ENCODE measurements around the gene CLN6. TPM values are rescaled to one million over a fixed set of nuclear protein-coding genes. Genes with fewer than 3 reads are reported as not detected.
"Not testable (repeated sequence)": the region's sequence is repeated elsewhere in the genome, so short reads cannot be mapped to it uniquely, and the experiment has no call there.

Gene CLN6
- total RNA-seq, 5 donors from 2014 or later (not counting 1 experiment from before 2014, with no cell fraction given), result 15.4 to 24.0 (median 17.9) TPM

- H3K27me3 Mint-ChIP-seq, result no peaks in the 10 kb centered on the region
- no peaks in the 10 kb centered on the region for H3K9me3 ChIP-seq
- H3K4me3 ChIP-seq (ENCODE audit: control insufficient read depth in 1 of 2, extremely low read depth in 1 of 2, low read length in 1 of 2), result no peak overlapping the region
- H3K36me3 Mint-ChIP-seq, result peaks cover 5% of the 10 kb centered on the region
- no peaks in the 10 kb centered on the region for H3K27me3 ChIP-seq (replicated peaks in 1 of 2; ENCODE audit: control insufficient read depth in 2 of 2, extremely low read depth in 1 of 2, insufficient read depth in 2 of 2, low read length in 1 of 2)
- no peak for DNase-seq
- no peak overlapping the region for H3K27ac ChIP-seq (ENCODE audit: low read length)
- no peaks in the 10 kb centered on the region for H3K9me3 Mint-ChIP-seq
- no peaks in the 10 kb centered on the region for H3K4me1 ChIP-seq (ENCODE audit: control insufficient read depth in 1 of 2, extremely low read depth in 1 of 2, insufficient read depth in 2 of 2, low read length in 2 of 2)
- no peak overlapping the region for H3K27ac Mint-ChIP-seq
- WGBS (ENCODE audit: insufficient coverage), result 94% methylated on average over 3 of the region's 4 CpGs
- ATAC-seq (replicated peaks in 1 of 4), result no peak
- ChIA-PET CTCF (no interaction called here), POLR2A (no interaction called here)
- no peaks in the 10 kb centered on the region for H3K4me1 Mint-ChIP-seq
- H3K4me3 Mint-ChIP-seq, result no peak overlapping the region
- H3K36me3 ChIP-seq (ENCODE audit: control insufficient read depth in 2 of 2, extremely low read depth in 1 of 2, insufficient read depth in 1 of 2, low read length in 1 of 2), result peaks cover 0 to 6% of the 10 kb centered on the region in 2 donors
These were observed 12.2 kb downstream of the CLN6 start for GRCh38 chr15:68217341-68217740.

DNA sequence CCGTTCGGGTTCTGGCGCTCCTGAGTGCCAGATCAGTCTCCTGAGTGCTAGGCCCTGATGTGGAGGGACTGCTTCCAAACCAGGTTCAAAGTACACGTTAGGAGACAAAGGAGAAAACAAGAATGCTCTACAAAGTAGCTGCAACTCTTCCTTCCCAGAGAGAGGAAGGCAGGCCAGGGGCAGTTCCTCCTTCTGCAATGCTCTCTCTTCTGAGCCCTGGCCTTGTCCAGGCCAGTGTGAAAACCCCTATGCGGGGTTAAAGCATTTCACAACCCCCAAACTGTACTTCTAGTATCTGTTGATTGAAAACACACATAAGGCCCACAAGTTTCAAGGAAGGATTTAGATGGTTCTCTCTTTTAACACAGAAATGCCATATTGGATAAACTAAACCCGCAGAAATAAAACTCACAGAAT lies 14.7 kb downstream of the CLN6 start:
- no peak for DNase-seq
- Histone ChIP-seq H3K9me3 (no peaks in the 10 kb centered on the region), H3K27me3 (replicated peaks in 1 of 2; ENCODE audit: control insufficient read depth in 2 of 2, extremely low read depth in 1 of 2, insufficient read depth in 2 of 2, low read length in 1 of 2) (no peaks in the 10 kb centered on the region), H3K36me3 (ENCODE audit: control insufficient read depth in 2 of 2, extremely low read depth in 1 of 2, insufficient read depth in 1 of 2, low read length in 1 of 2) (peaks cover 6% of the 10 kb centered on the region in 2 donors), H3K4me1 (ENCODE audit: control insufficient read depth in 1 of 2, extremely low read depth in 1 of 2, insufficient read depth in 2 of 2, low read length in 2 of 2) (peaks cover under 1 to 13% of the 10 kb centered on the region in 2 experiments), H3K4me3 (ENCODE audit: control insufficient read depth in 1 of 2, extremely low read depth in 1 of 2, low read length in 1 of 2) (no peak overlapping the region), H3K27ac (ENCODE audit: low read length) (no peak overlapping the region)
- peaks cover 1 to 6% (median 6%) of the 10 kb centered on the region in 3 donors for H3K4me1 Mint-ChIP-seq
- H3K36me3 Mint-ChIP-seq, result peaks cover 5% of the 10 kb centered on the region
- no peaks in the 10 kb centered on the region for H3K9me3 Mint-ChIP-seq
- WGBS (ENCODE audit: insufficient coverage), result 95% methylated on average over 3 of the region's 6 CpGs
- no peak for ATAC-seq (replicated peaks in 1 of 4)
- H3K27ac Mint-ChIP-seq, result no peak overlapping the region
- ChIA-PET POLR2A (no interaction called here), CTCF (no interaction called here)
- no peaks in the 10 kb centered on the region for H3K27me3 Mint-ChIP-seq
- no peak overlapping the region for H3K4me3 Mint-ChIP-seq

DNA sequence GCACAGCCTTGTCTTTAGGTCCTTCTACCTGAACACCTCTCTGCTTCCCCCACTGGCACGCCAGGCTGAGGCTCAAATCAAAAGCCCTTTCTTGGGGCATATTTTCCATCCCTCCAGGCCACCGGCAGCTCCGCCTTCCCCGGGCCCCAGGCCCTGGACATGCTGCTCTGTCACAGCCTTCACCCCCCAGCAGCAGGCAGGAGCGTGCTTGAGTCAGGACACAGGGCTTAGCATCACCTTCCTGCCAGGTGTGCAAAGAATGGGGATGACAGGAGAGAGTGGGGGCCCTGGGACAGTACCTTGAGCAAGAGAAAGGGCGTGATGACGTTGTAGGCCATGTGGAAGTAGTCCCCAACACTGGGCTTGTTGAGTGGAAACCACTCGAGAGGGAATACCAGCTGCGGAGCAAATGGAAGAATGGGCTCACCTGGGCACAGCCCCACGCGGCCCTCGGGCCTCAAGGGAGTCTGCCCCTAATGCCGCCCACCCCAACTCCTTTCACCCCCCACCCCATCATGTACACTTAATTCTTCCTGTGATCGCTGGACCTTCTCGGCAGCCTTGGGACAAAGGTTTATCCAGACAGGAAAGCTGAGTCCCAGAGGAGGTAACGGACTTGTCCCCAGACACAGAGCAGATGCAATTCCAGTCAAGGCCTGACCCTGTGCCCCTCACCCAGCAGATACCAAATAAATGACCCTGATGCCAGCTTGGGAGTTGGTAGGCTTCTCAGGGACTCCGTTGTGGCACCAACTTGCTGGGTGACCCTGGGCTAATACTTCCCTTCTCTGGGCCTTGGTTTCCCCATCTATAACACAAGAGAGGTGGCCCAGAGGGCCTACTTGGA lies 15.3 kb downstream of the CLN6 start:
- H3K9me3 Mint-ChIP-seq, result no peaks in the 10 kb centered on the region
- peaks cover 6 to 11% (median 11%) of the 10 kb centered on the region in 3 donors for H3K4me1 Mint-ChIP-seq
- DNase-seq (no peak), ATAC-seq (replicated peaks in 1 of 4) (no peak)
- H3K27me3 Mint-ChIP-seq, result no peaks in the 10 kb centered on the region
- H3K36me3 Mint-ChIP-seq, result peaks cover 5% of the 10 kb centered on the region
- Histone ChIP-seq H3K9me3 (no peaks in the 10 kb centered on the region), H3K36me3 (ENCODE audit: control insufficient read depth in 2 of 2, extremely low read depth in 1 of 2, insufficient read depth in 1 of 2, low read length in 1 of 2) (peaks cover 6% of the 10 kb centered on the region in 2 donors), H3K27me3 (replicated peaks in 1 of 2; ENCODE audit: control insufficient read depth in 2 of 2, extremely low read depth in 1 of 2, insufficient read depth in 2 of 2, low read length in 1 of 2) (no peaks in the 10 kb centered on the region), H3K4me3 (ENCODE audit: control insufficient read depth in 1 of 2, extremely low read depth in 1 of 2, low read length in 1 of 2) (no peak overlapping the region), H3K27ac (ENCODE audit: low read length) (no peak overlapping the region), H3K4me1 (ENCODE audit: control insufficient read depth in 1 of 2, extremely low read depth in 1 of 2, insufficient read depth in 2 of 2, low read length in 2 of 2) (peaks cover 7 to 19% of the 10 kb centered on the region in 2 experiments)
- H3K27ac Mint-ChIP-seq, result no peak overlapping the region
- ChIA-PET POLR2A (no interaction called here), CTCF (no interaction called here)
- WGBS (ENCODE audit: insufficient coverage), result 94% methylated on average over 10 of the region's 17 CpGs
- H3K4me3 Mint-ChIP-seq, result no peak overlapping the region

DNA sequence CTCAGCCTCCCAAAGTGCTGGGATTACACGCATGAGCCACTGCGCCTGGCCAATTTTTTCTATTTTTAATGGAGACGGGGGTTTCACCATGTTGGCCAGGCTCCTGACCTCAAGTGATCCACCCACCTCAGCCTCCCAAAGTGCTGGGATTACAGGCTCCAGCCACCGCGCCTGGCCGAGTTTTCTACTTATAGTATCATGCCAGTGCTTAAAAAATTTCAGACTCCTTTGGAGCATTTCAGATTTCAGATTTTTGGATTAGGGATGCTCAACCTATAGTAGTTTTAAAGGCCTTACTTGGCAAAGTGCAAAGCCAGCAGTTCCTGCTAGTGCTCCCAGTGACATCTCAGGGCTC lies 16.1 kb downstream of the CLN6 start:
- H3K36me3 Mint-ChIP-seq; H3K27ac ChIP-seq (ENCODE audit: low read length); H3K27me3 ChIP-seq (replicated peaks in 1 of 2; ENCODE audit: control insufficient read depth in 2 of 2, extremely low read depth in 1 of 2, insufficient read depth in 2 of 2, low read length in 1 of 2); H3K36me3 ChIP-seq (ENCODE audit: control insufficient read depth in 2 of 2, extremely low read depth in 1 of 2, insufficient read depth in 1 of 2, low read length in 1 of 2); H3K9me3 Mint-ChIP-seq; H3K27me3 Mint-ChIP-seq; POLR2A ChIA-PET; H3K27ac Mint-ChIP-seq; ATAC-seq (replicated peaks in 1 of 4); H3K4me3 ChIP-seq (ENCODE audit: control insufficient read depth in 1 of 2, extremely low read depth in 1 of 2, low read length in 1 of 2); H3K4me3 Mint-ChIP-seq; DNase-seq; CTCF ChIA-PET; H3K9me3 ChIP-seq: not testable (repeated sequence)
- peaks cover 12 to 26% of the 10 kb centered on the region in 2 experiments for H3K4me1 ChIP-seq (ENCODE audit: control insufficient read depth in 1 of 2, extremely low read depth in 1 of 2, insufficient read depth in 2 of 2, low read length in 2 of 2)
- WGBS (ENCODE audit: insufficient coverage), result 90% methylated on average over 3 of the region's 6 CpGs
- peaks cover 13 to 18% (median 18%) of the 10 kb centered on the region in 3 donors for H3K4me1 Mint-ChIP-seq

DNA sequence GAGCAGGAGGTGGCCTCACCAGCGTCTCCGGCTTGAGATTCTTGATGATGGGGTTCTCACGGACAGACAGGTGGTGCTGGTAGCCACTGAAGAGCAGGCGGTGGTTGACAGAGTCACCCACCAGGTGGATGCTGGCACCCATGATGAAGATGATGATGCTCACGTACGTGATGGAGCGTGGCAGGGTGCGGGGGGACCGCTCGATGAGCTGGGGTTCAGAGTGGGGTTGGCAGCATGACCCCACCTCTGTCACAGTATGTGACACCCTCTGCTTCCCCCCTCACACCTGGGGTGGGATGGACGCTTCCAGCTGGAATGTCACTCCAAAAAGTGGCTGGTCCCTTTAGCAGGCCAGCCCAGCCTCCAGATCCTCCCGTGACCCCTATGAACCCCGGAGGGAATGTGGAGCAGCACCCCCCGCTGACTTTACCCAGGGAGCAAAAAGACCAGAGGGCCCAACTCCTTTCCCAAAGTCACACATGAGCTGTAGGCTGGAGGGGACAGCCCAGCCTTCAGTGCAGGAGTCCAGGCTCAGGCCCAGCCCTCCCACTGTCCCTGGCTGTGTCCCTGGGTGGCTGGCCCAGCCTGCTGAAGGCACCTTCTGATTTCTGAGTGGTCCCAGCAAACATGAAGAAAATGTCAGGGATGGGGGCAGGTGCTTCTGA lies 17.7 kb downstream of the CLN6 start:
- WGBS (ENCODE audit: insufficient coverage), result 98% methylated on average over 10 of the region's 14 CpGs
- Histone ChIP-seq H3K27ac (ENCODE audit: low read length) (no peak overlapping the region), H3K4me3 (ENCODE audit: control insufficient read depth in 1 of 2, extremely low read depth in 1 of 2, low read length in 1 of 2) (no peak overlapping the region), H3K27me3 (replicated peaks in 1 of 2; ENCODE audit: control insufficient read depth in 2 of 2, extremely low read depth in 1 of 2, insufficient read depth in 2 of 2, low read length in 1 of 2) (no peaks in the 10 kb centered on the region), H3K4me1 (ENCODE audit: control insufficient read depth in 1 of 2, extremely low read depth in 1 of 2, insufficient read depth in 2 of 2, low read length in 2 of 2) (peaks cover 21 to 39% of the 10 kb centered on the region in 2 experiments), H3K9me3 (no peaks in the 10 kb centered on the region), H3K36me3 (ENCODE audit: control insufficient read depth in 2 of 2, extremely low read depth in 1 of 2, insufficient read depth in 1 of 2, low read length in 1 of 2) (peaks cover 0 to 6% of the 10 kb centered on the region in 2 donors)
- Mint-ChIP-seq H3K4me3 (no peak overlapping the region), H3K27me3 (no peaks in the 10 kb centered on the region), H3K9me3 (no peaks in the 10 kb centered on the region), H3K27ac (no peak overlapping the region), H3K4me1 (peaks cover 20 to 27% (median 20%) of the 10 kb centered on the region in 3 donors), H3K36me3 (no peaks in the 10 kb centered on the region)
- ChIA-PET POLR2A (no interaction called here), CTCF (no interaction called here)
- ATAC-seq (replicated peaks in 1 of 4), result no peak
- peak in 1 of 35 experiments; percentile 16 for DNase-seq

DNA sequence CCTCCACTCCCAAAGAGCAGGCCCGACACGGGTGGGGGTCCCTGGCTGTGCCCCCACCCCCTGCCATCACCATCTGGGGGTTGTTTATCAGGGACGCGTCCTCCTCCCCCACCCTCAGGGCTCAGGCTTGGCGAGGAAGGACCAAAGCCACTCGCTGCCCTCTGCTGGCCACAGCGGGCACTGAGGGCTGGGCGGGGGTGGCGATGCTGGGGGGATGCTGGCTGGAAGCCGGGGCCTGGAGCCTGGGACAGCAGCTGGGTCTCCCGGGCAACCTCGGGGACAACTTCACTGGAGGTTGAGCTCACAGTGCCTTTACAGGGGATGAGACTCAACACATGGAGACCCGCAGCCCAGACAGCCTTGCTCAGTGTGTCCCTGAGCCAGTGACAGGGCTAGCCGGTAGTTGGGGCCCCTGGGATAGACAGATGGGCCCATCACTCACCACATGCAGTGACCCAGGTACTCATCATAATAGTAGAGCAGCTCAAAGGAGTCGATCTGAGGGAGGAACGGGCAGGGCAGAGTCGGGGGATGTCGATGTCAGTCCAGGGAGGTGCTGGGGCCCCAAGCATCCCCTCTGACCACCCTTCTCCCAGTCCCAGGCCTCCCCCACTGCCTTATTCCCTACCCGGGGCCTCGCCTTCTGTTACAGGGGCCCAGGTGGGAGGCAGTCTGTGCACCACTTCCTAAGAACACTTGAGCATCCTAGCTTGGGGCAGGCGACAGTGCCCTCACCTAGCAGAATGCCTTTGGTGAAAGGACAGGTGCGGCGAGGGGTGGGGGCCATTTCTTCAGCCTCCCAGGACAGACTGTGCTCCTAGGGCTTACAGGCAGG lies 18.5 kb downstream of the CLN6 start:
- Histone ChIP-seq H3K36me3 (ENCODE audit: control insufficient read depth in 2 of 2, extremely low read depth in 1 of 2, insufficient read depth in 1 of 2, low read length in 1 of 2) (peaks cover 0 to 6% of the 10 kb centered on the region in 2 donors), H3K9me3 (no peaks in the 10 kb centered on the region), H3K4me1 (ENCODE audit: control insufficient read depth in 1 of 2, extremely low read depth in 1 of 2, insufficient read depth in 2 of 2, low read length in 2 of 2) (peaks cover 28 to 47% of the 10 kb centered on the region in 2 experiments), H3K27ac (ENCODE audit: low read length) (no peak overlapping the region), H3K27me3 (replicated peaks in 1 of 2; ENCODE audit: control insufficient read depth in 2 of 2, extremely low read depth in 1 of 2, insufficient read depth in 2 of 2, low read length in 1 of 2) (no peaks in the 10 kb centered on the region), H3K4me3 (ENCODE audit: control insufficient read depth in 1 of 2, extremely low read depth in 1 of 2, low read length in 1 of 2) (no peak overlapping the region)
- CTCF ChIA-PET, result interaction anchor here in 1 of 2 donors (0.6 kb wide), 1 partner anchor 181 kb away, joined by 4 read pairs; no protein-coding TSS in a partner anchor
- 80% methylated on average over 16 of the region's 23 CpGs for WGBS (ENCODE audit: insufficient coverage)
- Mint-ChIP-seq H3K4me1 (peaks cover 20 to 33% (median 25%) of the 10 kb centered on the region in 3 donors), H3K4me3 (no peak overlapping the region), H3K9me3 (no peaks in the 10 kb centered on the region), H3K27me3 (no peaks in the 10 kb centered on the region), H3K36me3 (no peaks in the 10 kb centered on the region), H3K27ac (no peak overlapping the region)
- DNase-seq (peak in 32 of 35 experiments; percentile 24 to 60 (median 40)), ATAC-seq (replicated peaks in 1 of 4) (peak; percentile 42 to 58 (median 48))
- POLR2A ChIA-PET, result no interaction called here
